ENCODE measurements around the gene CHFR.
"Not testable (repeated sequence)": the region's sequence is repeated elsewhere in the genome, so short reads cannot be mapped to it uniquely, and the experiment has no call there.

The CHFR gene

GRCh38 chr12:132872073-132872855, 15.1 kb downstream of the CHFR start:
- TF ChIP-seq, protein P1, sequence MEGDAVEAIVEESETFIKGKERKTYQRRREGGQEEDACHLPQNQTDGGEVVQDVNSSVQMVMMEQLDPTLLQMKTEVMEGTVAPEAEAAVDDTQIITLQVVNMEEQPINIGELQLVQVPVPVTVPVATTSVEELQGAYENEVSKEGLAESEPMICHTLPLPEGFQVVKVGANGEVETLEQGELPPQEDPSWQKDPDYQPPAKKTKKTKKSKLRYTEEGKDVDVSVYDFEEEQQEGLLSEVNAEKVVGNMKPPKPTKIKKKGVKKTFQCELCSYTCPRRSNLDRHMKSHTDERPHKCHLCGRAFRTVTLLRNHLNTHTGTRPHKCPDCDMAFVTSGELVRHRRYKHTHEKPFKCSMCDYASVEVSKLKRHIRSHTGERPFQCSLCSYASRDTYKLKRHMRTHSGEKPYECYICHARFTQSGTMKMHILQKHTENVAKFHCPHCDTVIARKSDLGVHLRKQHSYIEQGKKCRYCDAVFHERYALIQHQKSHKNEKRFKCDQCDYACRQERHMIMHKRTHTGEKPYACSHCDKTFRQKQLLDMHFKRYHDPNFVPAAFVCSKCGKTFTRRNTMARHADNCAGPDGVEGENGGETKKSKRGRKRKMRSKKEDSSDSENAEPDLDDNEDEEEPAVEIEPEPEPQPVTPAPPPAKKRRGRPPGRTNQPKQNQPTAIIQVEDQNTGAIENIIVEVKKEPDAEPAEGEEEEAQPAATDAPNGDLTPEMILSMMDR (conservative IDR thresholded peaks at IDR 0.05), result no peak
- H3K27ac ChIP-seq, result no peak overlapping the region

DNA sequence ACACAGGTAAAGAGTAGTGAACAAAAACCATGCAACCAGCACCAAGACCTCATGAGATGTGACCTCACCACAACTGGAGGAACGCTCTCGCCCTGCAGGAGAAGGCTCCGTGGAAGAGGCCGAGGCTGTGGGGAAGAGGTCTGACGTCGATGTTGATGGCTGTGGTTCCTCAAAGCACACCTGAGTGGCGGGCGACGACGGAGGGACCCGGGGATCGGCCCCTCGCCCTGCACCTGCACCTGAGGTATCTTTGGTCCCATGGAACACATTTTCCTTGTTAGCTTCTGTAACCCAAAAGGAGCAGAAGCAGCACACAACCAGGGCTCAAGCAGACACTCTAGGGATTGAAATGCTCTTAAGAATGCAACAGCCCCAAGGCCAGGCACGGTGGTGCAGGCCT, 17.9 kb downstream of the CHFR start:
- TF ChIP-seq, protein P1 (conservative IDR thresholded peaks at IDR 0.05), result no peak

DNA sequence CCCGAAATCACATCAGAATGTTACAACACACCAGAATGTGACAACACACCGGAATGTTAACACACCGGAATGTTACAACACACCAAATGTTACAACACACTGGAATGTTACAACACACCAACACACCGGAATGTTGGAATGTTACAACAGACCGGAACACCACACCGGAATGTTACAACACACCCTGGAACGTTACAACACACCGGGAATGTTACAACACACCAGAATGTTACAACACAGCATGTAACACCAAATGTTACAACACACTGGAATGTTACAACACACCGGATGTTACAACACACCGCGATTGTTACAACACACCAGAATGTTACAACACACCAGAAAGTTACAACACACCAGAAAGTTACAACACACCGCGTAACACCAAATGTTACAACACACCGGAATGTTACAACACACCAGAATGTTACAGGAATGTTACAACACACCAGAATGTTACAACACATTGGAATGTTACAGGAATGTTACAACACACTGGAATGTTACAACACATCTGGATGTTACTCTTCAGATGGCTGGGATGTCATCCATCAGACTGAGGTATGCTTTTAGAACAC, 21.1 kb downstream of the CHFR start:
- TF ChIP-seq, protein P1 (conservative IDR thresholded peaks at IDR 0.05), result no peak
- H3K27ac ChIP-seq, result no peak overlapping the region

More for the DNA sequence above, 17.9 kb downstream of the CHFR start:
- H3K27ac ChIP-seq, result no peak overlapping the region

DNA sequence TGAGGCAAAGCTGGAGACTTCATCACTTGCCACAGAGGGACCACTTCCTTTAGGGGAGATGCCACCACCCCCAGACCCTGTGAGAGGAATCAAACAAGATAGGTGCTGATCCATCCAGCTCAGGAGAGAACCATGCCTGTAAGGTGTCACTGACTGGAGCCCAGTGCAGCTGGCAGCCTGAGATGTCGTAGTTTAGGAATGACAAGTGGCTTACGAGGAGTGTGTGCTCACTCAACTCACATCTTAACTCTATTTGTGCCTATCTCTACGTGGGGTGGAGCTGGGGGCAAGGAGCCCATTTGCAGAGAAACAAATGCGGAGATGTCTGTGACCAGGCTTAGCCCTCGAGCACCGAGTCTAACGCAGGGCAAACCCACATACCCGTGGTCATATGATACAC, 25.8 kb downstream of the CHFR start:
- H3K27ac ChIP-seq, result no peak overlapping the region
- TF ChIP-seq, protein P1 (conservative IDR thresholded peaks at IDR 0.05), result no peak

GRCh38 chr12:132858718-132859266, 28.6 kb downstream of the CHFR start:
- TF ChIP-seq, protein P1 (conservative IDR thresholded peaks at IDR 0.05), result no peak
- no peak overlapping the region for H3K27ac ChIP-seq

DNA sequence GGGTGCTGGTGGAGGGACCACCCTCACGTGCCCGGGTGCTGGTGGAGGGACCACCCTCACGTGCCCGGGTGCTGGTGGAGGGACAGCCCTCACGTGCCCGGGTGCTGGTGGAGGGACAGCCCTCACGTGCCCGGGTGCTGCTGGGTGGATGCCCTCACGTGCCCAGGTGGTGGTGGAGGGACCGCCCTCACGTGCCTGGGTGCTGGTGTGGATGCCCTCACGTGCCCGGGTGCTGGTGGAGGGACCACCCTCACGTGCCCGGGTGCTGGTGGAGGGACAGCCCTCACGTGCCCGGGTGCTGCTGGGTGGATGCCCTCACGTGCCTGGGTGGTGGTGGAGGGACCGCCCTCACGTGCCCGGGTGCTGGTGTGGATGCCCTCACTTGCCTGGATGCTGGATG, 30.4 kb downstream of the CHFR start:
- not testable (repeated sequence) for H3K27ac ChIP-seq

DNA sequence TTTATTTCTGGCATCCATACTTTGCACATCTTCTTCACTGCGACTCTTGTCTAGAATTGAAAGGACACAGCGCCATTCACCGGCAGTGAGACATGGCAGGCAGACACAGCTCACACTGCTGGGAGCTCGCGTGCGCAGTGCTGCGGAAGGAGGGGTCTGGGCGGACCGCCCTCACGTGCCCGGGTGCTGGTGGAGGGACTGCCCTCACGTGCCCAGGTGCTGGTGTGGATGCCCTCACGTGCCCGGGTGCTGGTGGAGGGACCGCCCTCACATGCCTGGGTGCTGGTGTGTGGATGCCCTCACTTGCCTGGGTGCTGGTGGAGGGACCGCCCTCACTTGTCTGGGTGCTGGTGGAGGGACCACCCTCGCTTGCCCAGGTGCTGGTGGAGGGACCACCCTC, 30.8 kb downstream of the CHFR start:
- no peak overlapping the region for H3K27ac ChIP-seq
- TF ChIP-seq, protein P1 (conservative IDR thresholded peaks at IDR 0.05), result no peak

- not testable (repeated sequence) for H3K27ac ChIP-seq
Measured at GRCh38 chr12:132855211-132855610, 32.2 kb downstream of the CHFR start.

Measured in VCaP (cell line).